CD4-positive, alpha-beta T cell (primary cell): Measurements from ENCODE around the gene PHYKPL. TPM values are rescaled to one million over a fixed set of nuclear protein-coding genes. Genes with fewer than 3 reads are reported as not detected.

Experiments used
- ATAC-seq: fragments of 200-7000 bp; cut with Tn5 transposase; one replicate; pipeline ENCODE4 v1.10.0; 2022; ENCODE audit warnings: mild to moderate bottlenecking; ENCODE audit not compliant: poor library complexity
- CTCF ChIA-PET: fragments of 350-600 bp; sonication (Branson Sonifier 250); formaldehyde crosslinking; loops from one replicate; lab custom pipeline; 2021; ENCODE audit warnings: antibody characterized with exemption, inconsistent platforms; lab: Charles Lee
- POLR2A ChIA-PET: fragments of 350-600 bp; sonication (Branson Sonifier 250); formaldehyde crosslinking; loops from one replicate; lab custom pipeline; 2021; ENCODE audit warnings: antibody characterized with exemption, inconsistent platforms; lab: Charles Lee
- DNase-seq, 14 experiments: peaks; one replicate each; pipeline ENCODE4 v3.0.0-alpha.2; 2013 to 2020; ENCODE audit warnings: mixed read lengths in 2 of 14
- H3K27ac ChIP-seq, 2 donors: one replicate each; pipeline versions ENCODE4 v1.5.1 to v1.7.0; 2013; ENCODE audit warnings: low read length in 2 of 2, low read depth in 1 of 2, mild to moderate bottlenecking in 1 of 2
- H3K27me3 ChIP-seq, 2 experiments: 1 replicate in 1 of 2; 2 replicates in 1 of 2; pipeline versions ENCODE4 v1.6.1 to v1.7.0; 2013; ENCODE audit warnings: low read length in 2 of 2, control low read depth in 1 of 2, mild to moderate bottlenecking in 1 of 2, moderate library complexity in 1 of 2; ENCODE audit not compliant: insufficient read depth in 2 of 2, control insufficient read depth in 1 of 2
- H3K36me3 ChIP-seq: one replicate; pipeline ENCODE4 v1.6.1; 2013; ENCODE audit warnings: low read length, control low read depth; ENCODE audit not compliant: insufficient read depth
- H3K4me1 ChIP-seq: one replicate; pipeline ENCODE4 v1.6.1; 2013; ENCODE audit warnings: low read length, control low read depth; ENCODE audit not compliant: insufficient read depth
- H3K4me3 ChIP-seq: one replicate; pipeline ENCODE4 v1.5.1; 2013; ENCODE audit warnings: mild to moderate bottlenecking, low read length, moderate library complexity
- H3K9me3 ChIP-seq, 2 experiments: 1 replicate in 1 of 2; 2 replicates in 1 of 2; pipeline versions ENCODE4 v1.6.1 to v1.7.0; 2013; ENCODE audit warnings: low read length in 2 of 2, mild to moderate bottlenecking in 2 of 2, control low read depth in 1 of 2, moderate library complexity in 1 of 2; ENCODE audit not compliant: control insufficient read depth in 1 of 2, insufficient read depth in 1 of 2
- H3K27ac Mint-ChIP-seq: one replicate; pipeline ENCODE4 v1.8.0; 2020; ENCODE audit warnings: mixed read lengths
- H3K27me3 Mint-ChIP-seq: one replicate; pipeline ENCODE4 v1.8.0; 2021; ENCODE audit warnings: mixed read lengths
- H3K36me3 Mint-ChIP-seq: one replicate; pipeline ENCODE4 v1.8.0; 2021; ENCODE audit warnings: low read depth, mixed read lengths
- H3K4me1 Mint-ChIP-seq: one replicate; pipeline ENCODE4 v1.8.0; 2021; ENCODE audit warnings: low read depth, mixed read lengths
- H3K4me3 Mint-ChIP-seq: one replicate; pipeline ENCODE4 v1.8.0; 2020; ENCODE audit warnings: mild to moderate bottlenecking, mixed read lengths
- H3K9me3 Mint-ChIP-seq: one replicate; pipeline ENCODE4 v1.8.0; 2020; ENCODE audit warnings: mixed read lengths
- CTCF ChIP-seq: fragments of 200-600 bp; IDR thresholded peaks from one replicate; pipeline ENCODE4 v1.8.0; 2022; ENCODE audit warnings: antibody characterized with exemption, mild to moderate bottlenecking
- intact Hi-C, 2 experiments: fragments of 100-400 bp; cut with DNase I in 1 of 2; cut with micrococcal nuclease in 1 of 2; formaldehyde crosslinking; loops; one replicate each; pipeline versions ENCODE4 v1.15.1 to v1.9.0; 2023 to 2025; cut with DNase I, micrococcal nuclease
- total RNA-seq, 174 experiments: library from RNA in 2 of 174; stranded (reverse) in 2 of 174; gene quantifications; one replicate each; pipeline ENCODE4 v1.2.3 and lab custom pipeline; 2021 to 2026

PHYKPL gene
- total RNA-seq, 2 experiments from 2014 or later, result 90.9 to 92.8 TPM

- POLR2A ChIA-PET, result no interaction called here
- Mint-ChIP-seq H3K4me3 (no peak overlapping the region), H3K27me3 (peaks cover 18% of the 10 kb centered on the region), H3K36me3 (no peaks in the 10 kb centered on the region), H3K9me3 (no peaks in the 10 kb centered on the region), H3K27ac (no peak overlapping the region), H3K4me1 (peaks cover 10% of the 10 kb centered on the region)
- no peaks in the 10 kb centered on the region for H3K9me3 ChIP-seq
- TF ChIP-seq CTCF, result peak; percentile 92
- peaks cover 7% of the 10 kb centered on the region for H3K4me1 ChIP-seq
- no peaks in the 10 kb centered on the region for H3K27me3 ChIP-seq
- DNase-seq (peak; percentile 82 to 97 (median 92)), ATAC-seq (peak; percentile 100)
- intact Hi-C loops, result loop anchor here (1.0 kb wide), 2 partner anchors 18 to 88 kb away; no protein-coding TSS in a partner anchor
- no peak overlapping the region for H3K4me3 ChIP-seq
- CTCF ChIA-PET, result interaction anchor here (1.2 to 1.5 kb wide), 2 partner anchors 10 to 88 kb away, joined by 4 read pairs; partner anchors contain the start of gene NHP2
- H3K36me3 ChIP-seq, result no peaks in the 10 kb centered on the region
- no peak overlapping the region for H3K27ac ChIP-seq
Observed at GRCh38 chr5:178163772-178164735, 68.5 kb downstream of the PHYKPL start.

- intact Hi-C loops, result no loop called here
- no peak for ATAC-seq
- CTCF ChIA-PET, result interaction anchor here (1.4 kb wide), 1 partner anchor 87 kb away, joined by 4 read pairs; no protein-coding TSS in a partner anchor
Observed at GRCh38 chr5:178162481-178162880, 70.1 kb downstream of the PHYKPL start.

GRCh38 chr5:178160176-178160575, 72.4 kb downstream of the PHYKPL start:
- peaks cover 10% of the 10 kb centered on the region for H3K4me1 Mint-ChIP-seq
- ATAC-seq (no peak), DNase-seq (peak in 1 of 14 experiments; percentile 12)
- H3K9me3 ChIP-seq, result no peaks in the 10 kb centered on the region
- H3K36me3 Mint-ChIP-seq, result no peaks in the 10 kb centered on the region
- H3K4me3 Mint-ChIP-seq, result no peak overlapping the region
- ChIA-PET POLR2A (no interaction called here), CTCF (interaction anchor here (0.6 to 1.7 kb wide), 3 partner anchors 12 to 84 kb away, joined by 3 to 5 read pairs (median 4); no protein-coding TSS in a partner anchor)
- peaks cover 7% of the 10 kb centered on the region for H3K4me1 ChIP-seq
- no peaks in the 10 kb centered on the region for H3K27me3 ChIP-seq
- no peak overlapping the region for H3K4me3 ChIP-seq
- no peak for TF ChIP-seq CTCF
- no peak overlapping the region for H3K27ac ChIP-seq
- H3K27me3 Mint-ChIP-seq, result peaks cover 18% of the 10 kb centered on the region
- no peak overlapping the region for H3K27ac Mint-ChIP-seq
- H3K9me3 Mint-ChIP-seq, result no peaks in the 10 kb centered on the region
- no peaks in the 10 kb centered on the region for H3K36me3 ChIP-seq
- intact Hi-C loops, result no loop called here

More at GRCh38 chr5:178162481-178162880, 70.1 kb downstream of the PHYKPL start:
- TF ChIP-seq CTCF, result no peak
- no peak overlapping the region for H3K27ac Mint-ChIP-seq
- no peaks in the 10 kb centered on the region for H3K36me3 Mint-ChIP-seq
- H3K27me3 Mint-ChIP-seq, result peaks cover 18% of the 10 kb centered on the region
- no peak overlapping the region for H3K4me3 Mint-ChIP-seq
- H3K4me3 ChIP-seq, result no peak overlapping the region
- H3K4me1 Mint-ChIP-seq, result peaks cover 10% of the 10 kb centered on the region
- no peaks in the 10 kb centered on the region for H3K9me3 Mint-ChIP-seq
- no peaks in the 10 kb centered on the region for H3K9me3 ChIP-seq
- DNase-seq, result no peak
- H3K36me3 ChIP-seq, result no peaks in the 10 kb centered on the region
- POLR2A ChIA-PET, result interaction anchor here (1.0 kb wide), 1 partner anchor 87 kb away, joined by 4 read pairs; no protein-coding TSS in a partner anchor
- peaks cover 7% of the 10 kb centered on the region for H3K4me1 ChIP-seq
- H3K27ac ChIP-seq, result no peak overlapping the region
- H3K27me3 ChIP-seq, result no peaks in the 10 kb centered on the region

Other genes with a start within 250 kb of the PHYKPL start
- gene PROP1, start 236.6 kb downstream of the PHYKPL start, total RNA-seq, result not detected
- 1 to 10 TPM; 3.8 to 4.3 TPM for gene N4BP3, start 119.3 kb downstream of the PHYKPL start, total RNA-seq
- 10 to 100 TPM; 12.0 to 13.8 TPM for gene RMND5B, start 101.8 kb downstream of the PHYKPL start, total RNA-seq
- gene NHP2, start 78.9 kb downstream of the PHYKPL start, total RNA-seq, result 10 to 100 TPM; 42.2 to 44.5 TPM
- gene GMCL2, start 45.4 kb downstream of the PHYKPL start, total RNA-seq, result not detected
- 10 to 100 TPM; 63.6 to 68.9 TPM for gene HNRNPAB, start 28.3 kb downstream of the PHYKPL start, total RNA-seq